NT2/D1 (cell line): ENCODE measurements around the gene UCK2.
"Not testable (repeated sequence)": the region's sequence is repeated elsewhere in the genome, so short reads cannot be mapped to it uniquely, and the experiment has no call there.

ENCODE experiments used
- DNase-seq: peaks from one replicate; pipeline ENCODE4 v3.0.0-alpha.2; 2011; ENCODE audit warnings: low read depth, low spot score
- H3K27me3 ChIP-seq: 2 replicates; pipeline ENCODE4 v1.6.0; 2011; ENCODE audit warnings: mild to moderate bottlenecking; ENCODE audit not compliant: insufficient read length, insufficient read depth
- H3K36me3 ChIP-seq: 2 replicates; pipeline ENCODE4 v1.6.1; 2011; ENCODE audit warnings: mild to moderate bottlenecking, low read length, mixed read lengths; ENCODE audit not compliant: insufficient read depth, insufficient read length
- H3K4me1 ChIP-seq: 2 replicates; pipeline ENCODE4 v1.5.1; 2011; ENCODE audit not compliant: insufficient read depth, insufficient read length
- H3K4me3 ChIP-seq: 2 replicates; pipeline ENCODE4 v1.5.1; 2011; ENCODE audit warnings: low read depth; ENCODE audit not compliant: insufficient read length
- H3K9ac ChIP-seq: 2 replicates; pipeline ENCODE4 v1.6.0; 2011; ENCODE audit warnings: low read depth; ENCODE audit not compliant: insufficient read length
- H3K9me3 ChIP-seq: 2 replicates; pipeline ENCODE4 v1.5.1; 2011; ENCODE audit warnings: mild to moderate bottlenecking, low read length; ENCODE audit not compliant: insufficient read depth
- SUZ12 ChIP-seq: IDR thresholded peaks from 2 replicates; pipeline ENCODE4 v1.6.1; 2011; ENCODE audit not compliant: insufficient read length, insufficient read depth; ENCODE audit errors: extremely low read depth
- YY1 ChIP-seq: IDR thresholded peaks from 2 replicates; pipeline ENCODE4 v1.6.1; 2011; ENCODE audit not compliant: insufficient read length, insufficient read depth
- ZNF274 ChIP-seq: IDR thresholded peaks from 2 replicates; pipeline ENCODE4 v1.6.1; 2011; ENCODE audit warnings: mild to moderate bottlenecking, low read depth, low read length

Gene UCK2

DNA sequence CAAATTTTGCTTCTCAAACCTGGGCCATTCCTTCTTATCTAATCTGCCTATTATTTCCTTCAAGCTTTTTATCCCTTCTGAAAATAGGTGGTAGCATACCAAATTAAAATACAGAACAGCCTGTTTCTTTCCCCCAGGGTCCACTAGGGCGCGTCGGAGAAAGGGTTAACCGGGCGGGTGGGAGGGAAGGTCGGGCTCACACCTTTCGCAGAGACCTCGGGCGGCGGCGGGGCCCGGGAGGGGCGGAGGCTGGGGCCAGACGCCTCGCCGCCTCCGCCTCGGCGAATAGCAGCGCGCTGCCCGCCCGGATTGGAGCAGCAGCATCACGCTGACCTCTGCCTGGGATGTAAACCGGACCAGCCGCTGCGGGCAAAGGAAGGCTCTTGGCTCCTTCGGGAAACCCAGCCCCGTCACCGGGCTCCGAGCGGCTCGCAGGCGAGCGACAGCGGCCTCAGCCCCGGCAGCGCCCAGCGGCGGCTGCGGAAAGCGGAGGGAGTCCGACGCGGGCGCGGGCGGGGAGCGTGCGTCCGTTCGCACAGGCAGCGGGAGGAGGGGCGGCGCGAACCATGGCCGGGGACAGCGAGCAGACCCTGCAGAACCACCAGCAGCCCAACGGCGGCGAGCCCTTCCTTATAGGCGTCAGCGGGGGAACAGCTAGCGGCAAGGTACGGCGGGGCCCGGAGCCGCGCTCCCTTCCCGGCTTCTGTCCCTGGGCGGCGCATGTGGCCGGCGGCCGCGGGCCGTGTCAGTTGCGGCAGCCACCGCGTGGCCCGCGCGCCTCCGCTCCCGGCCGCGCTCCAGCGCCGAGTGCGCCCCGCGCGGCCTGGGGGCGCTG, at the start of gene UCK2:
Gene UCK2 (plus strand): TSS at position 347 of the 835 bp plus-strand sequence. CDS start 220 bp downstream, at position 567.
- TF ChIP-seq YY1 (no peak), ZNF274 (no peak), SUZ12 (no peak)
- no peaks in the 10 kb centered on the region for H3K9me3 ChIP-seq
- peak; percentile 89 for DNase-seq

DNA sequence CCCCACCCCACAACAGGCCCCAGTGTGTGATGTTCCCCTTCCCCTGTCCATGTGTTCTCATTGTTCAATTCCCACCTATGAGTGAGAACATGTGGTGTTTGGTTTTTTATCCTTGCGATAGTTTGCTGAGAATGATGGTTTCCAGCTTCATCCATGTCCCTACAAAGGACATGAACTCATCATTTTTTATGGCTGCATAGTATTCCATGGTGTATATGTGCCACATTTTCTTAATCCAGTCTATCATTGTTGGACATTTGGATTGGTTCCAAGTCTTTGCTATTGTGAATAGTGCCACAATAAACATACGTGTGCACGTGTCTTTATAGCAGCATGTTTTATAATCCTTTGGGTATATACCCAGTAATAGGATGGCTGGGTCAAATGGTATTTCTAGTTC, 49.2 kb upstream of the UCK2 start:
- not testable (repeated sequence) for DNase-seq, H3K9ac ChIP-seq, H3K4me3 ChIP-seq, H3K27me3 ChIP-seq, H3K9me3 ChIP-seq, H3K4me1 ChIP-seq
- H3K36me3 ChIP-seq = peaks cover 15% of the 10 kb centered on the region

More for the DNA sequence above, at the start of gene UCK2:
- Histone ChIP-seq H3K9ac (peak within 1 kb of the TSS; percentile 99), H3K27me3 (no peaks in the 10 kb centered on the region), H3K4me3 (peak within 1 kb of the TSS; percentile 90), H3K36me3 (peaks cover 10% of the 10 kb centered on the region), H3K4me1 (peaks cover 10% of the 10 kb centered on the region)

- not testable (repeated sequence) for H3K27me3 ChIP-seq, H3K4me3 ChIP-seq, H3K36me3 ChIP-seq, H3K9ac ChIP-seq, DNase-seq, H3K4me1 ChIP-seq
- peaks cover 38% of the 10 kb centered on the region for H3K9me3 ChIP-seq
These were observed 43.9 kb upstream of the UCK2 start for GRCh38 chr1:165783519-165783918.

DNA sequence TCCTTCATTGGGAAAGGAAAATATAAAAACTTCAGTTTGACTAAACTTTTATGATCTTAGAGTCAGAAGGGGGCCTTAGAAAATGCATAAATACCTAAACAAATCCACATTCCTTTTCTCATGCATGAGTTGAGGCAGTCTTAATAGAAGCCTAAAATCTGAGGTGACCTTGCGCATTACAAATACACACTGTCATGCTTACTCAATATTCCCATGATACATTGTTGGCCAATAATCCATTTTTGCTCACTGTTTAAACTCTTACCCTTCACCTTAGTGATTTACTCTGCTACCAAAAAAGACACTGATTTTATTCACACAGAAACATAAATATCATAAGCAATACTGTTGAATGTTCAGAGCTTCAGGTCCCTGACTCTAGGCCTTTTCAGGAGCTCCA, 39.7 kb upstream of the UCK2 start:
- H3K36me3 ChIP-seq = no peaks in the 10 kb centered on the region
- no peak for DNase-seq
- H3K9ac ChIP-seq = no peak overlapping the region
- no peak for TF ChIP-seq YY1
- no peaks in the 10 kb centered on the region for H3K27me3 ChIP-seq
- no peaks in the 10 kb centered on the region for H3K4me1 ChIP-seq
- peaks cover 36% of the 10 kb centered on the region for H3K9me3 ChIP-seq
- H3K4me3 ChIP-seq = no peak overlapping the region

- no peak for TF ChIP-seq SUZ12
- no peak for TF ChIP-seq ZNF274
- no peak for TF ChIP-seq YY1
- no peaks in the 10 kb centered on the region for H3K4me1 ChIP-seq
- no peak for DNase-seq
- H3K27me3 ChIP-seq = no peaks in the 10 kb centered on the region
- H3K36me3 ChIP-seq = no peaks in the 10 kb centered on the region
- no peak overlapping the region for H3K4me3 ChIP-seq
- H3K9ac ChIP-seq = no peak overlapping the region
- no peaks in the 10 kb centered on the region for H3K9me3 ChIP-seq
These were observed 33.5 kb upstream of the UCK2 start for GRCh38 chr1:165793951-165794350.

DNA sequence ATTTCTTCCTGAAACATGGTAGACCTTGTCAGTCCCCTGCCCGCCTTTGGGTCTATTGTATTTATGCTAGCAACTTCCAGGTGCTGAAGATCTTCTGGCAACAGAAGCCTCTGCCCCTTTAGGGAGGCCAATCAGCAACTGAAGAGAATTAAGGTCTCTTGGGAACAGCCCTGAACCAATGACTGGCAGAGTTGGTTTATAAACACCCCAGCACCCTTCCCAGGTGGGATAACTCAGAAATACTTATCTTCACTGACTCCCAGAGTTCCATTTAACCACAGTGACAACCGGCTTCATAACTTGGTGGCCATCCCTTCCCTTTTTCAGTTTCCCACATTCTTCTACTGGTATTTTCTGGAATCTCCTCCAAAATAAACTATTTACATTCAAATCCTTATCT, 31.5 kb upstream of the UCK2 start:
- Histone ChIP-seq H3K36me3 (no peaks in the 10 kb centered on the region), H3K4me3 (no peak overlapping the region), H3K9me3 (no peaks in the 10 kb centered on the region), H3K27me3 (no peaks in the 10 kb centered on the region), H3K4me1 (no peaks in the 10 kb centered on the region), H3K9ac (no peak overlapping the region)
- TF ChIP-seq SUZ12 = no peak
- DNase-seq = no peak

DNA sequence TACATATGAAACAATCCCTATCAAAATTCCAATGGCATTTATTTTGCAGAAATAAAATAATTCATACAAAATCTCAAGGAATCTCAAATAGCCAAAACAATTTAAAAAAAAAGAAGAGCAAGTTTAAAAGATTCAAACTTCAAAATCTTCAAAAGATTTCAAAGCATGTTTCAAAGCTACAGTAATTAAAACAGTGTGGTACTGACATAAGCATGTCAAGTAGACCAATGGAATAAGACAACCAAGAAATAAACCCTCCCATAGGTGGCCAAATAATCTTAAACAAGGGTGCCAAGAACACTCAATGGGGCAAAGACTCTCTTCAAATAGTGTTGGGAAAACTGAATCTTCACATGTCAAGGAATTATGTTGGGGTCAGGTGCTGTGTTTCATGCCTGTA, 28.0 kb upstream of the UCK2 start:
- Histone ChIP-seq H3K4me1 (no peaks in the 10 kb centered on the region), H3K36me3 (no peaks in the 10 kb centered on the region), H3K27me3 (no peaks in the 10 kb centered on the region), H3K9me3 (no peaks in the 10 kb centered on the region), H3K4me3 (no peak overlapping the region), H3K9ac (no peak overlapping the region)
- TF ChIP-seq YY1 (no peak), ZNF274 (no peak), SUZ12 (no peak)
- no peak for DNase-seq

DNA sequence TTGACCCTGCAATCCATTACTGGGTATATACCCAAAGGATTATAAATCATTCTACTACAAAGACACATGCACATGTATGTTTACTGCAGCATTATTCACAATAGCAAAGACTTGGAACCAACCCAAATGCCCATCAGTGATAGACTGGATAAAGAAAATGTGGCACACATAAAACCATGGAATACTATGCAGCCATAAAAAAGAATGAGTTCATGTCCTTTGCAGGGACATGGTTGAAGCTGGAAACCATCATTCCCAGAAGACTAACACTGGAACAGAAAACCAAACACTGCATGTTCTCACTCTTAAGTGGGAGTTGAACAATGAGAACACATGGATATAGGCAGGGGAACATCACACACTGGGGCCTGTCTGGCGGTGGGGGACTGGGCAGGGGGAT, 22.9 kb upstream of the UCK2 start:
- H3K27me3 ChIP-seq, H3K9ac ChIP-seq, H3K4me3 ChIP-seq, DNase-seq, H3K36me3 ChIP-seq, H3K4me1 ChIP-seq, H3K9me3 ChIP-seq: not testable (repeated sequence)
